GM10266 (cell line): Measurements from ENCODE around the gene STIL.

Experiments used
- DNase-seq: peaks from one replicate; pipeline ENCODE4 v3.0.0; 2012; ENCODE audit errors: extremely low spot score
- TF ChIP-seq, protein P1 (sequence below): IDR thresholded peaks from 2 replicates; pipeline ENCODE4 v1.5.1; 2012; ENCODE audit warnings: mild to moderate bottlenecking, low read depth; ENCODE audit not compliant: control insufficient read depth, insufficient read depth; ENCODE audit errors: missing control alignments

STIL gene

GRCh38 chr1:47244339-47244862, 69.5 kb downstream of the STIL start:
- no peak for DNase-seq
- TF ChIP-seq, protein P1, sequence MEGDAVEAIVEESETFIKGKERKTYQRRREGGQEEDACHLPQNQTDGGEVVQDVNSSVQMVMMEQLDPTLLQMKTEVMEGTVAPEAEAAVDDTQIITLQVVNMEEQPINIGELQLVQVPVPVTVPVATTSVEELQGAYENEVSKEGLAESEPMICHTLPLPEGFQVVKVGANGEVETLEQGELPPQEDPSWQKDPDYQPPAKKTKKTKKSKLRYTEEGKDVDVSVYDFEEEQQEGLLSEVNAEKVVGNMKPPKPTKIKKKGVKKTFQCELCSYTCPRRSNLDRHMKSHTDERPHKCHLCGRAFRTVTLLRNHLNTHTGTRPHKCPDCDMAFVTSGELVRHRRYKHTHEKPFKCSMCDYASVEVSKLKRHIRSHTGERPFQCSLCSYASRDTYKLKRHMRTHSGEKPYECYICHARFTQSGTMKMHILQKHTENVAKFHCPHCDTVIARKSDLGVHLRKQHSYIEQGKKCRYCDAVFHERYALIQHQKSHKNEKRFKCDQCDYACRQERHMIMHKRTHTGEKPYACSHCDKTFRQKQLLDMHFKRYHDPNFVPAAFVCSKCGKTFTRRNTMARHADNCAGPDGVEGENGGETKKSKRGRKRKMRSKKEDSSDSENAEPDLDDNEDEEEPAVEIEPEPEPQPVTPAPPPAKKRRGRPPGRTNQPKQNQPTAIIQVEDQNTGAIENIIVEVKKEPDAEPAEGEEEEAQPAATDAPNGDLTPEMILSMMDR: no peak

DNA sequence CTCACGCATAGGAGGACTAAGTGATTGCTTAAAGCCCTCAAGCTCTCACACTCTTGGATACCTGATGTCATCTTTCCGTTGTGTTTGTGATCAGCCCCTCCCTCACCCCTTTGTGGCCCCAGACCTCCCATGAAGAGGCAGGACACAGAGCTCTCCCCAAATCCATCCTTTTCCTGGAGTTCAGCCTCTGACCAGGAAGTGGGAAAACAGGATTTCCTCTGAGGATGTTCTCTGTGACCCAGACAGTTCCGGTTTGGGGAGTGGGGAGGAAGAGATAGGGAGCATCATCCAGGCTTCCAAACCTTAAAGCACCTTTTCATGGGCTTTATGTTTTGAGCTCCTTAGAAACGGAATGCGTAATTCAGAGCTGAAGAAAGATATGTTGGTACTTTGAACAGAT, 70.0 kb downstream of the STIL start:
- TF ChIP-seq, protein P1: no peak
- no peak for DNase-seq

- no peak for DNase-seq
- TF ChIP-seq, protein P1: no peak
These were observed 72.5 kb downstream of the STIL start for GRCh38 chr1:47241114-47242113.

DNA sequence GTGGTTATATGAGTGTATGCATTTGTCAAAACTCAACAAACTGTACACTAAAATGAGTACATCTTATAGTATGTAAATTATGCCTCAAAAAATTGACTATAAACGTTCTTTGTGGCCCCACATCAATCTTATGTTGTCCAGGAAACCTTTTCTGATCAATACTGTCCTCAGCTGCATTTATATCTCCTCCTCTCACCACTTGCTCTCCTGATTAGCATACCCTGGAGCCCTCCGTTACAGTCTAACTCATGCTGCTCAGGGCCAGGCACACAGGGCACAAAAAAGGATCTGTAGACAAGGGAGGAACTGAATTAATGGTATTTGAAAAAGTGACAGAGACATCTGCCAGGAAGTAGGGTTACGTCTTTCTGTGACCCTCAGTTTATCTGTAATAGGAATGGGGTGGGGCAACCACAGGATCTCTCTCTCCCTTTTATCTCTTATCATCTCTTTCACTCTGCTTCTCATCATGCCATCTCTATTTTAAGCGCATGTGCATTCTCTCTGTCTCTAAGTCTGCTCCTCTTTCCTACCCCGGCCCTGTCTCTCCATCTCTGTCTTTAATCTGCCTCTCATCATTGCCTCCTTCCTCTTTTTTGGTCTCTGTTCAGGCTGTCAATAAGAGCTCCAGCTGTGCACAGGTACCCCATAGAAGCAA, 74.9 kb downstream of the STIL start:
- TF ChIP-seq, protein P1: no peak
- DNase-seq: no peak

- TF ChIP-seq, protein P1: no peak
- DNase-seq: peak; percentile 7
These were observed 78.1 kb downstream of the STIL start for GRCh38 chr1:47235806-47236205.

DNA sequence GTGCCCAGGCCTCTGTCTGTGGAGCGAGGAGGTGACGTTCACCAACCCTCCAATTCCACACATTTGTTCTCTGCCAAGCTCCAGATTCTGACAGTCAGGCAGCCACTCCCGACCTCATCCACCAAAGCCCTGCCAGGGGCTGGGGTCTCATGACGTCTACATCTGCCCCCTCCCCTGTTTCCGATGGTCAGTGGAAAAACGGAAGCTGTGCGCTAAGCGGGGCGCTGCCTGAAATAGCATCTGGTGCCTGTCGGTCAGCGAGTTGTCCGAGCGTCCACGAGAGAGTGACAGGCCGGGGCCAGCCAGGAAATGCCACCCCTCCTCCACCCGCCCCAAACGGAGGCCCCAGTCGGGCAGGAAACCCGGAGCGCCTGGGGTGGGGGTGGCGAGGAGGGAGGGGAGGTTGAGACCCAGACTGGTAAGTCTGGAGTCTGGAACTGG, 78.7 kb downstream of the STIL start:
- TF ChIP-seq, protein P1: no peak
- peak; percentile 32 for DNase-seq
